ENCODE data around the gene SLC25A6.
"Not testable (repeated sequence)": the region's sequence is repeated elsewhere in the genome, so short reads cannot be mapped to it uniquely, and the experiment has no call there.

SLC25A6 gene

GRCh38 chrX:1351981-1352714 lies 39.8 kb downstream of the SLC25A6 start:
- no peak for DNase-seq

GRCh38 chrX:1349606-1350005 lies 42.3 kb downstream of the SLC25A6 start:
- not testable (repeated sequence) for DNase-seq

GRCh38 chrX:1341545-1342184 lies 50.2 kb downstream of the SLC25A6 start:
- no peak for DNase-seq

- no peak for DNase-seq
Measured at GRCh38 chrX:1336948-1337779, 54.7 kb downstream of the SLC25A6 start.

GRCh38 chrX:1336331-1336943 lies 55.5 kb downstream of the SLC25A6 start, which contains the start of gene IL3RA:
Gene IL3RA (plus strand): TSS chrX:1336785. CDS start chrX:1341766, 4,981 bp downstream.
- DNase-seq: no peak
